Measurements from ENCODE around the gene ERN2. TPM values are rescaled to one million over a fixed set of nuclear protein-coding genes. Genes with fewer than 3 reads are reported as not detected.

Gene ERN2
- total and polyA plus RNA-seq, 2 of the 4 experiments (the other 2 are of a cell fraction): 0.39 to 0.54 TPM

DNA sequence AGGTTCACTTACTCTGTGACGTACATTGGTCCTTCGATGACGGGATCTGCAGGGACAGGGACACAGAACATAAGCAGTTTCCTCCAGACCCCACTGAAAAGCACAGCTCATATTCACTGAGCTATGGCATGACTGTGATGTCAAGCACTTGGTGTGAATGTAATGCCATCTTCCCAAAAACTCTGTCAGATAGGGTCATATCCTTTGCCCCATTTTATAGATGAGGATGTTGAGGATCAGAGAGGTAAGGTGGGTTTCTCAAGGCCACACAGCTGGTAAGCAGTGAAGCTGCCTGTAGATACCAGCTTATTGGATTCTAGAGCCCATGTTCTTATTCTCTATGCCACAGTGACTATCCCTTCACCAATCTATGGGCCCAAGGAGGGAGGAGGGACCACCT is 2.5 kb downstream of the ERN2 start:
- Histone ChIP-seq H2BK20ac (ENCODE audit: low read depth, low read length) (no peak overlapping the region), H4K91ac (ENCODE audit: insufficient read depth, low read depth, low read length) (no peak overlapping the region), H3K4me3 (ENCODE audit: insufficient read depth, low read depth, low read length) (no peak overlapping the region), H2AK9ac (replicated peaks; ENCODE audit: low read depth, low read length, poor library complexity) (no peak overlapping the region), H2BK120ac (ENCODE audit: low read depth, low read length) (no peak overlapping the region), H3K4ac (ENCODE audit: low read depth, low read length) (no peak overlapping the region), H4K5ac (ENCODE audit: low read depth, low read length) (no peak overlapping the region), H3K36me3 (ENCODE audit: control insufficient read depth, insufficient read depth, low read length) (no peaks in the 10 kb centered on the region), H3K14ac (replicated peaks; ENCODE audit: low read depth, low read length) (no peak overlapping the region), H3K4me1 (ENCODE audit: control insufficient read depth, insufficient read depth, low read length) (no peaks in the 10 kb centered on the region), H3K27ac (ENCODE audit: insufficient read depth, low read length) (no peak overlapping the region), H4K8ac (ENCODE audit: low read depth in 2 of 2, low read length in 2 of 2) (no peak overlapping the region), H3K9me1 (ENCODE audit: insufficient read depth, low read length) (no peaks in the 10 kb centered on the region), H3K23ac (ENCODE audit: low read depth, low read length) (no peak overlapping the region), H3K18ac (ENCODE audit: low read depth, low read length) (no peak overlapping the region), H3K9ac (ENCODE audit: low read depth, low read length) (no peak overlapping the region), H3K4me2 (ENCODE audit: low read depth, low read length) (no peak overlapping the region), H4K20me1 (ENCODE audit: insufficient read depth, low read length) (no peaks in the 10 kb centered on the region), H3K79me1 (ENCODE audit: low read depth in 1 of 2, low read length in 2 of 2) (no peaks in the 10 kb centered on the region), H3K27me3 (ENCODE audit: control insufficient read depth, insufficient read depth, low read length) (peaks cover 18% of the 10 kb centered on the region), H2AK5ac (ENCODE audit: low read depth, low read length) (no peak overlapping the region), H3K9me3 (ENCODE audit: control insufficient read depth, insufficient read depth, low read length) (peaks cover 9% of the 10 kb centered on the region), H2BK5ac (ENCODE audit: low read depth, low read length, poor library complexity, severe bottlenecking) (no peak overlapping the region), H2AFZ (replicated peaks; ENCODE audit: low read length, poor library complexity) (no peak overlapping the region), H3K56ac (ENCODE audit: extremely low read depth, insufficient read depth, low read length) (no peak overlapping the region), H2BK15ac (ENCODE audit: low read depth, low read length) (no peak overlapping the region)
- intact Hi-C loops (cut with micrococcal nuclease) (no loop called here), dilution Hi-C loops (cut with HindIII; ENCODE audit: low sequenced_read_pairs, unreplicated experiment) (no loop called here), in situ Hi-C loops (cut with MboI; ENCODE audit: low sequenced_read_pairs) (no loop called here)
- no CpG with 5 or more reads among the region's 3 CpGs for WGBS, 2 experiments (ENCODE audit: extremely low coverage in 2 of 2, insufficient read length in 1 of 2)
- POLR2A ChIA-PET (ENCODE audit: unreplicated experiment): no interaction called here
- ATAC-seq (ENCODE audit: low read depth): no peak
- CTCF ChIA-PET: no interaction called here
- DNase-seq: no peak
- TF ChIP-seq MXI1 (IDR thresholded peaks at IDR 0.05; ENCODE audit: borderline replicate concordance, low read depth, low read length) (no peak), CEBPB (IDR thresholded peaks at IDR 0.05; ENCODE audit: low read depth, low read length) (no peak), RAD21 (IDR thresholded peaks at IDR 0.05; ENCODE audit: low read length) (no peak), POLR2A (IDR thresholded peaks at IDR 0.05; ENCODE audit: low read depth, low read length) (no peak), RFX5 (IDR thresholded peaks at IDR 0.05; ENCODE audit: low read depth, low read length) (no peak), NFE2L2 (IDR thresholded peaks at IDR 0.05; ENCODE audit: low read depth, low read length) (no peak), MAFK (IDR thresholded peaks at IDR 0.05; ENCODE audit: low read depth, low read length) (no peak), MAZ (IDR thresholded peaks at IDR 0.05; ENCODE audit: borderline replicate concordance, low read depth, low read length) (no peak), CHD1 (IDR thresholded peaks at IDR 0.05; ENCODE audit: low read depth, low read length) (no peak)
- TF ChIP-seq, protein P1, sequence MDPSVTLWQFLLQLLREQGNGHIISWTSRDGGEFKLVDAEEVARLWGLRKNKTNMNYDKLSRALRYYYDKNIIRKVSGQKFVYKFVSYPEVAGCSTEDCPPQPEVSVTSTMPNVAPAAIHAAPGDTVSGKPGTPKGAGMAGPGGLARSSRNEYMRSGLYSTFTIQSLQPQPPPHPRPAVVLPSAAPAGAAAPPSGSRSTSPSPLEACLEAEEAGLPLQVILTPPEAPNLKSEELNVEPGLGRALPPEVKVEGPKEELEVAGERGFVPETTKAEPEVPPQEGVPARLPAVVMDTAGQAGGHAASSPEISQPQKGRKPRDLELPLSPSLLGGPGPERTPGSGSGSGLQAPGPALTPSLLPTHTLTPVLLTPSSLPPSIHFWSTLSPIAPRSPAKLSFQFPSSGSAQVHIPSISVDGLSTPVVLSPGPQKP (IDR thresholded peaks at IDR 0.05; ENCODE audit: borderline replicate concordance, low read depth, low read length): no peak
- TF ChIP-seq, protein P2, sequence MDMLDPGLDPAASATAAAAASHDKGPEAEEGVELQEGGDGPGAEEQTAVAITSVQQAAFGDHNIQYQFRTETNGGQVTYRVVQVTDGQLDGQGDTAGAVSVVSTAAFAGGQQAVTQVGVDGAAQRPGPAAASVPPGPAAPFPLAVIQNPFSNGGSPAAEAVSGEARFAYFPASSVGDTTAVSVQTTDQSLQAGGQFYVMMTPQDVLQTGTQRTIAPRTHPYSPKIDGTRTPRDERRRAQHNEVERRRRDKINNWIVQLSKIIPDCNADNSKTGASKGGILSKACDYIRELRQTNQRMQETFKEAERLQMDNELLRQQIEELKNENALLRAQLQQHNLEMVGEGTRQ (IDR thresholded peaks at IDR 0.05; ENCODE audit: low read depth, low read length): no peak
- TF ChIP-seq, protein P3, sequence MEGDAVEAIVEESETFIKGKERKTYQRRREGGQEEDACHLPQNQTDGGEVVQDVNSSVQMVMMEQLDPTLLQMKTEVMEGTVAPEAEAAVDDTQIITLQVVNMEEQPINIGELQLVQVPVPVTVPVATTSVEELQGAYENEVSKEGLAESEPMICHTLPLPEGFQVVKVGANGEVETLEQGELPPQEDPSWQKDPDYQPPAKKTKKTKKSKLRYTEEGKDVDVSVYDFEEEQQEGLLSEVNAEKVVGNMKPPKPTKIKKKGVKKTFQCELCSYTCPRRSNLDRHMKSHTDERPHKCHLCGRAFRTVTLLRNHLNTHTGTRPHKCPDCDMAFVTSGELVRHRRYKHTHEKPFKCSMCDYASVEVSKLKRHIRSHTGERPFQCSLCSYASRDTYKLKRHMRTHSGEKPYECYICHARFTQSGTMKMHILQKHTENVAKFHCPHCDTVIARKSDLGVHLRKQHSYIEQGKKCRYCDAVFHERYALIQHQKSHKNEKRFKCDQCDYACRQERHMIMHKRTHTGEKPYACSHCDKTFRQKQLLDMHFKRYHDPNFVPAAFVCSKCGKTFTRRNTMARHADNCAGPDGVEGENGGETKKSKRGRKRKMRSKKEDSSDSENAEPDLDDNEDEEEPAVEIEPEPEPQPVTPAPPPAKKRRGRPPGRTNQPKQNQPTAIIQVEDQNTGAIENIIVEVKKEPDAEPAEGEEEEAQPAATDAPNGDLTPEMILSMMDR (conservative IDR thresholded peaks at IDR 0.05; ENCODE audit: low read depth, low read length): no peak
- BruUV-seq (replicated peaks): no TSS peak
